ENCODE data around the gene PGAM1. TPM values are rescaled to one million over a fixed set of nuclear protein-coding genes. Genes with fewer than 3 reads are reported as not detected.
A peak's percentile ranks its signal among the peaks of the same experiment; 100 is the strongest.

PGAM1 gene
- 100 to 1,000 TPM in 5 of 6 donors, 10 to 100 TPM in 1; 55.5 to 184 (median 137) TPM for total RNA-seq

GRCh38 chr10:97425964-97426775, at the start of gene PGAM1:
PGAM1 (plus strand) TSS chr10:97426191; CDS start chr10:97426308, 117 bp downstream.
- DNase-seq: peak; percentile 96 to 99
- peaks cover 4 to 22% (median 9%) of the 10 kb centered on the region in 4 donors for H3K36me3 ChIP-seq
- ATAC-seq (ENCODE audit: low FRiP score in 2 of 2): peak; percentile 96 to 97
- H3K9me3 ChIP-seq: no peaks in the 10 kb centered on the region
- 1 to 2% methylated on average over 11 to 36 of the region's 90 CpGs for WGBS, 2 donors
- H3K4me1 ChIP-seq: peaks cover 30 to 50% (median 38%) of the 10 kb centered on the region in 4 donors
- TF ChIP-seq EP300 (IDR thresholded peaks at IDR 0.05) (peak in 1 of 4 donors; percentile 60), CTCF (IDR thresholded peaks at IDR 0.05) (peak; percentile 58 to 94 (median 86)), POLR2A (IDR thresholded peaks at IDR 0.05) (peak in 3 of 4 donors; percentile 83 to 87 (median 87)), POLR2AphosphoS5 (IDR thresholded peaks at IDR 0.05) (peak; percentile 85 to 88)
- H3K27me3 ChIP-seq: no peaks in the 10 kb centered on the region
- H3K4me3 ChIP-seq: peak within 1 kb of the TSS; percentile 72 to 97 (median 92)
- peak within 1 kb of the TSS; percentile 88 to 94 (median 92) for H3K27ac ChIP-seq

GRCh38 chr10:97376413-97376812, 49.6 kb upstream of the PGAM1 start:
- no peaks in the 10 kb centered on the region for H3K9me3 ChIP-seq
- DNase-seq (no peak), ATAC-seq (ENCODE audit: low FRiP score in 2 of 2) (no peak)
- peaks cover 0 to 19% (median 12%) of the 10 kb centered on the region in 4 donors for H3K4me1 ChIP-seq
- peak overlapping the region; percentile 29 to 80 (median 40) for H3K27ac ChIP-seq
- TF ChIP-seq CTCF (IDR thresholded peaks at IDR 0.05): no peak
- TF ChIP-seq POLR2A (IDR thresholded peaks at IDR 0.05): no peak
- TF ChIP-seq POLR2AphosphoS5 (IDR thresholded peaks at IDR 0.05): peak in 1 of 2 donors; percentile 21
- H3K27me3 ChIP-seq: no peaks in the 10 kb centered on the region
- no peak overlapping the region for H3K4me3 ChIP-seq
- 66 to 85% methylated on average over 6 of the region's 6 CpGs for WGBS, 2 donors
- peaks cover 2 to 61% (median 43%) of the 10 kb centered on the region in 4 donors for H3K36me3 ChIP-seq

- WGBS, 2 donors: 89 to 90% methylated on average over 10 to 11 of the region's 15 CpGs
- H3K36me3 ChIP-seq: peaks cover 2 to 55% (median 28%) of the 10 kb centered on the region in 4 donors
- no peak for DNase-seq
These were observed 46.8 kb upstream of the PGAM1 start for GRCh38 chr10:97378933-97379921.

GRCh38 chr10:97380516-97380915, 45.5 kb upstream of the PGAM1 start:
- H3K4me3 ChIP-seq: no peak overlapping the region
- H3K27me3 ChIP-seq: no peaks in the 10 kb centered on the region
- H3K9me3 ChIP-seq: no peaks in the 10 kb centered on the region
- ATAC-seq (ENCODE audit: low FRiP score in 2 of 2) (no peak), DNase-seq (no peak)
- H3K27ac ChIP-seq: no peak overlapping the region
- 88 to 94% methylated on average over 7 to 8 of the region's 8 CpGs for WGBS, 2 donors
- no peak for TF ChIP-seq CTCF (IDR thresholded peaks at IDR 0.05)
- no peak for TF ChIP-seq EP300 (IDR thresholded peaks at IDR 0.05)
- TF ChIP-seq POLR2AphosphoS5 (IDR thresholded peaks at IDR 0.05): no peak
- H3K4me1 ChIP-seq: no peaks in the 10 kb centered on the region
- H3K36me3 ChIP-seq: peaks cover 2 to 60% (median 36%) of the 10 kb centered on the region in 4 donors

More at GRCh38 chr10:97378933-97379921, 46.8 kb upstream of the PGAM1 start:
- no peak for ATAC-seq (ENCODE audit: low FRiP score in 2 of 2)
- no peak for TF ChIP-seq CTCF (IDR thresholded peaks at IDR 0.05)
- no peak for TF ChIP-seq POLR2AphosphoS5 (IDR thresholded peaks at IDR 0.05)
- no peak for TF ChIP-seq POLR2A (IDR thresholded peaks at IDR 0.05)
- TF ChIP-seq EP300 (IDR thresholded peaks at IDR 0.05): no peak
- Histone ChIP-seq H3K27me3 (no peaks in the 10 kb centered on the region), H3K27ac (no peak overlapping the region), H3K9me3 (no peaks in the 10 kb centered on the region), H3K4me3 (no peak overlapping the region), H3K4me1 (no peaks in the 10 kb centered on the region)

Measured in upper lobe of left lung (tissue), 6 donors.